ENCODE data around the gene SS18L1.

Gene SS18L1

DNA sequence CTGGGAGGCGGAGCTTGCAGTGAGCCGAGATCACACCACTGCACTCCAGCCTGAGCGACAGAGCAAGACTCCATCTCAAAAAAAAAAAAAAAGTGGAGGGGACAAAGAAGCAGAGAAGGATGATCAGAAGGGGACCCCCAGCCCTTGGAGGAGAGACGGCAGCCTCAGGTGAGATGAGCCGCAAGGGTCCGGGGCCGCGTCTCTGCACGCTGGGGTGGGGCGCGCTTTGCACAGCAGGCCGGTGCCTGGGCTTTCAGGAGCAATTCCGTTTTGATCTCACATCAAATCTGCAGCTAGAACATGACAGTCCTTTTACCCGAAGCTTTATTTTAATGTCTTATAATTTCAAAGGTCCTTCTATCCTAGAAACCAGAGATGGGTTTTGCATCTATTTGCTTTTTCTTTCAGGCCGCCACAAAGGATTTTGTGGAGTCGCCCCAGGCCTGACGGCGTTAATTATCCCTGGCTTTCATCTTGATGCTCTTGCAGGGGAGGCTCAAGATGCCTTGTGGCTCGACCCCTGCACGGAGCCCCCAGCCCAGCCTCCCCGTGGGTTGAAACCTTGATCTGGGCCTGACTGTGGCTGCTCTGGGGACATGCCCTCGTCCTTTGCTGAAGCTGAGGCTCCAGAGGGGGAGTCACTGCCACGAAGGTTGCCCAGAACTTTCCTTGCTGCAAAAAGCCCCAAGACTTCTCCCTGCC lies 59.3 kb downstream of the SS18L1 start:
- no peak for TF ChIP-seq CTCF (IDR thresholded peaks at IDR 0.05; ENCODE audit: insufficient read depth, low read length, poor library complexity, severe bottlenecking)
- no peak for TF ChIP-seq EZH2phosphoT487 (conservative IDR thresholded peaks at IDR 0.05; ENCODE audit: low read length)
- H3K9me3 ChIP-seq (ENCODE audit: insufficient read depth, low read length): no peaks in the 10 kb centered on the region
- H4K20me1 ChIP-seq (ENCODE audit: low read depth, low read length): no peaks in the 10 kb centered on the region
- H2AFZ ChIP-seq (ENCODE audit: low read depth, low read length, severe bottlenecking): no peak overlapping the region
- H3K9ac ChIP-seq (ENCODE audit: low read length): no peak overlapping the region
- H3K9me2 ChIP-seq (replicated peaks; ENCODE audit: insufficient read depth, low read length): no peaks in the 10 kb centered on the region
- no peaks in the 10 kb centered on the region for H3K79me2 ChIP-seq (ENCODE audit: insufficient read depth, low read length)
- H3K36me3 ChIP-seq (ENCODE audit: low read length): no peaks in the 10 kb centered on the region
- H3K4me2 ChIP-seq (ENCODE audit: low read depth, low read length, poor library complexity, severe bottlenecking): no peak overlapping the region
- no peak overlapping the region for H3K4me3 ChIP-seq (ENCODE audit: insufficient read depth, low read length, poor library complexity, severe bottlenecking)
- no peaks in the 10 kb centered on the region for H3F3A ChIP-seq (ENCODE audit: insufficient read depth)
- no peaks in the 10 kb centered on the region for H3K27me3 ChIP-seq (ENCODE audit: low read length)
- no peak overlapping the region for H3K27ac ChIP-seq (ENCODE audit: low read depth, low read length)

DNA sequence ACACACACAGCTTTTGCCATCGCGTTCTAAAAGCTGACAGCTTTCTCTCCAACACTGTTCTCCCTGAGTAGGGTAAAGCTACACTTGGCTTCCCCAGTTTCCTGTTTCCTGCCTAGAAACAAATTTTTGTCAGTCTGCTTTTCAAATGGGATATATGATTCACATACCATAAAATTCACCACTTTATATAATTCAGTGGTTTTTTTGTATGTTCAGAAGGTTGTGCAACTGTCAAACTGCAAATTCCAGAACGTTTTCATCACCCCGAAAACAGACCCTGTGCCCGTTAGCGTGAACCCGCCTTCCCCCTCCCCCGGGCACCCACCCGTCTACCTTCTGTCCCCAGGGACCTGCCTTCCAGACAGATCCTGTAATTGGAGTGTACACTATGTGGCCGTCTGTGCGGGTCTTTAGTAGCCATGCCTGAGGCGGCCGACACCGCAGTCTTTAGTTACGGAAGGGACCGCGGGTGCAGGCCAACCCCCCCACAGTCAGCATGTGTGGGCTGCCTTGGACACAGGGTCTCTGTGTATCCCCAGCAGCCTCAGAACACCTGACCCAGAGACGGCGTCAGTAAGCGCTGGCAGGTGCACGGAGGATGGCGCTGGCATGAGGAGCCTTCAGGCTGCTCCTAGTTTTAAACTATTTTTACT lies 59.9 kb downstream of the SS18L1 start:
- TF ChIP-seq EZH2phosphoT487 (conservative IDR thresholded peaks at IDR 0.05; ENCODE audit: low read length) (no peak), CTCF (IDR thresholded peaks at IDR 0.05; ENCODE audit: insufficient read depth, low read length, poor library complexity, severe bottlenecking) (no peak)

DNA sequence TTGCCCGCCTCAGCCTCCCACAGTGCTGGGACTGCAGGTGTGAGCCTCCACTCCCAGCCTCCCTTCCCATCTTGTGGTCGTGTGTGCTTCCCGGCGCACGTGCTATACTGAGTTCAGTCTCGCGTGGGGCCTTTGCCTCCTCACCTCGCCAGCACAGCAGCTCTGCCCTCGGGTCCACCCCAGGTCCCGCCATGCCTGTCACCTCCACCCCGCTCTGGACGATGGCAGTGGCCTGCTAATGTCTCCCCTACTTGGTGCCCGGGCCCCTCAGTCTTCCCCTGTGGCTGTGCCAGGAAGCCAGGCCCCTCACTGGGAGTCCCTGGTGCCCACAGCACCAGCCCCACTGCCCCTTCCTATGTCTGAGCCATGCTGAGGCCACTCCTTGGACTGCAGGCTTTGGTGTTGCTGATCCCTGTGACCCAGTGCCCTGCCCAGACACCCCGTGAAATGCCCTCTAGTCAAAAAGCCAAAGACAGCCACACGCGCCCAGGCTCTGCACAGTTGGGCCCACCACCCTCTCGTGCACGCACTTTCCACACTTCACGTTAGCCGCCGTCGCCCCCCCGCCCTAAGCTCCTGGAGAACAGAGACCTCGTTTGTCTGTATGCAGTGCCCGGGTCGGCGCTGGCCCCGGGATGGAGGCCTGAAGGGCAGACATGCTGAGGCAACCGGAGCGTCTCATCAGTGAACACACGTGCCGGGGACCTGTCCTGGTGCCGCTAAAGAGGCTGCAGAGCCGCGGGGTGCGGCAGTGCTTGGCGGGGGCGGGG lies 62.2 kb downstream of the SS18L1 start:
- Histone ChIP-seq H3K9ac (ENCODE audit: low read length) (no peak overlapping the region), H3K27ac (ENCODE audit: low read depth, low read length) (no peak overlapping the region), H3F3A (ENCODE audit: insufficient read depth) (no peaks in the 10 kb centered on the region), H3K79me2 (ENCODE audit: insufficient read depth, low read length) (no peaks in the 10 kb centered on the region), H2AFZ (ENCODE audit: low read depth, low read length, severe bottlenecking) (no peak overlapping the region), H3K4me2 (ENCODE audit: low read depth, low read length, poor library complexity, severe bottlenecking) (no peak overlapping the region), H3K27me3 (ENCODE audit: low read length) (no peaks in the 10 kb centered on the region), H3K9me3 (ENCODE audit: insufficient read depth, low read length) (no peaks in the 10 kb centered on the region), H4K20me1 (ENCODE audit: low read depth, low read length) (no peaks in the 10 kb centered on the region), H3K9me2 (replicated peaks; ENCODE audit: insufficient read depth, low read length) (no peaks in the 10 kb centered on the region), H3K4me3 (ENCODE audit: insufficient read depth, low read length, poor library complexity, severe bottlenecking) (no peak overlapping the region), H3K36me3 (ENCODE audit: low read length) (no peaks in the 10 kb centered on the region)
- no peak for TF ChIP-seq EZH2phosphoT487 (conservative IDR thresholded peaks at IDR 0.05; ENCODE audit: low read length)
- TF ChIP-seq CTCF (IDR thresholded peaks at IDR 0.05; ENCODE audit: insufficient read depth, low read length, poor library complexity, severe bottlenecking): no peak

More for the DNA sequence above, 59.9 kb downstream of the SS18L1 start:
- Histone ChIP-seq H3K4me3 (ENCODE audit: insufficient read depth, low read length, poor library complexity, severe bottlenecking) (no peak overlapping the region), H3K27ac (ENCODE audit: low read depth, low read length) (no peak overlapping the region), H3K4me2 (ENCODE audit: low read depth, low read length, poor library complexity, severe bottlenecking) (no peak overlapping the region), H3K79me2 (ENCODE audit: insufficient read depth, low read length) (no peaks in the 10 kb centered on the region), H3K27me3 (ENCODE audit: low read length) (no peaks in the 10 kb centered on the region), H3F3A (ENCODE audit: insufficient read depth) (no peaks in the 10 kb centered on the region), H2AFZ (ENCODE audit: low read depth, low read length, severe bottlenecking) (no peak overlapping the region), H3K36me3 (ENCODE audit: low read length) (no peaks in the 10 kb centered on the region), H3K9me3 (ENCODE audit: insufficient read depth, low read length) (no peaks in the 10 kb centered on the region), H3K9ac (ENCODE audit: low read length) (no peak overlapping the region), H4K20me1 (ENCODE audit: low read depth, low read length) (no peaks in the 10 kb centered on the region), H3K9me2 (replicated peaks; ENCODE audit: insufficient read depth, low read length) (no peaks in the 10 kb centered on the region)

Measured in SU-DHL-6 (cell line).